Measurements from ENCODE around the gene MTR.

The MTR gene

DNA sequence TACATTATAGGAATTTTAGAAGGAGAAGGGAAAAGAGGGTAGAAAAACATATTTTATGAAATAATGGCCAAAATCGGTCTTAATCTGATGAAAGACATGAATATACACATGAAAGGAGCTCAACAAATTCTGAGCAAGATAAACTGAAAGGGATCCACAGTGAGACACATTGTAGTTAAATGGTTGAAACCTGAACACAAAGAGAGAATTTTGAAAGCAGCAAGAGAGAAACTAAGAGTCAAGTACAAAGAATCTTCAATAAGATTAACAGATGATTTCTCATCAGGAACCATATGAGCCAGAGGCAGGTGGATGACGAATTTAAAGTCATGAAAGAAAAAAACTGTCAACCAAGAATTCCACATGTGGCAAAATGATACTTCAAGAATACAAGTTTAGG, 15.8 kb upstream of the MTR start:
- no peak for DNase-seq (ENCODE audit: low spot score)

GRCh38 chr1:236785477-236785876, 9.6 kb upstream of the MTR start:
- DNase-seq (ENCODE audit: low spot score) = no peak

DNA sequence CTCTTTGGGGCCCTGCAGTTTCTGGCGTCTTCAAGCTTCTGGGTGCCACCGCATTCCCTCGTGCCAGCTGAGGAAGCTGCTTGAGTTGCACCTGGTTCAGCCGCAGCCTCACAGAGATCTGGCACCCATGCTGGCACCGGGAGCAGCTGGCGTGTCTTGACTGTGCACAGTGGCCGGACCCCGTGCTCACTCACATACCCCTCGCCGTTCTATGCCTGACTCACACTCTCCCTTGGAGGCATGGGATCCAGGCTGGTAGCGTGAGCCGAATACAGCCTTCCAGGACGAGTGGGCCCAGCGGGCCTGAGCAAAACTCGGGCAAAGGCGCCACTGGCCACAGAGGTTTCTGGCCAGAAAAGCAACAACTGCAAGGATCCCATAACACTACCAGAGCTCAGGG, 8.6 kb upstream of the MTR start:
- no peak for DNase-seq (ENCODE audit: low spot score)

- no peak for DNase-seq (ENCODE audit: low spot score)
Observed at GRCh38 chr1:236794585-236795034, 482 bp upstream of the MTR start.

DNA sequence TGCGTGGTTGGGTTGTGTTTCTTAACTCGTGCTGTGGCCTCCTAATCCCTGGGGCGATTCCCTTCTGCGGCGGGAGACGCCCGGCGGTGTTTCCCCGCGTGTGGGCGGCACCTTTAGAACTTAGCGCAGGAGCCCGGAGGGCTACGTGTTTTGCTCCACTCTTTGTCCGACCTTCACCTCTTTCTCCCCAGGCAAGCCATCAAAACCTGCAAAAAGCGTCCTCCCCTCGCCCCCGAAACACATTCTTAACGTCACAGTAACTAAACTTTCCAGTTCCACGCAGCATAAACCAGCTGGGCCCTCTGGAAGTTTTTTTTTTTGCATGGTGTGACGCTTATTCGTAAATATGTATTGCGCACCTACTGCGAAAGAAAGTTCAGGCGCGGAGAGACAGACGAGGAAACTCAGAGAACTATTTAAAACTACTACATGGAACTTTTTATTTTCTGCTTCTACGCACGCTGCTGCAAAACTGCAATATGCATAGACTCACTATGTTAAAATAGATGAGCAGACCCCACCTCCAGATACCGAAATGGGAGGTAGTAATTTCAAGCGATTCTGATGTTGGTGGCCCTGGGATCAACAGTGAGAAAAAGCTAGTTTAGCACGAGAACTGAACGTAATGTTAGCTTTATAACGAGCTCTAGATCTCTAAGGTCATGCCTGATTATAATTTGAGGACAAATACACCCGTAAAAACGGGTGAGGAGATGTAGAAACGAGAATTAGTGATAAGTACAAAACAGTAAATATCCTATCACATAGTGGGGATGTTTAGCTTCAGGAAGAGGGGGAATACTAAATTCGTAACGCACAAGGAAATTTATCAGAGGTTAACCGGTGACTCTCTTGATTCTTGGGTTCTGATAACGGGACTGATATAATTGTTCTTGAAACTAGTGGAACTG, 920 bp downstream of the MTR start:
- peak; percentile 10 for DNase-seq (ENCODE audit: low spot score)

- DNase-seq (ENCODE audit: low spot score) = no peak
Observed at GRCh38 chr1:236799001-236799400, 3.9 kb downstream of the MTR start.

DNA sequence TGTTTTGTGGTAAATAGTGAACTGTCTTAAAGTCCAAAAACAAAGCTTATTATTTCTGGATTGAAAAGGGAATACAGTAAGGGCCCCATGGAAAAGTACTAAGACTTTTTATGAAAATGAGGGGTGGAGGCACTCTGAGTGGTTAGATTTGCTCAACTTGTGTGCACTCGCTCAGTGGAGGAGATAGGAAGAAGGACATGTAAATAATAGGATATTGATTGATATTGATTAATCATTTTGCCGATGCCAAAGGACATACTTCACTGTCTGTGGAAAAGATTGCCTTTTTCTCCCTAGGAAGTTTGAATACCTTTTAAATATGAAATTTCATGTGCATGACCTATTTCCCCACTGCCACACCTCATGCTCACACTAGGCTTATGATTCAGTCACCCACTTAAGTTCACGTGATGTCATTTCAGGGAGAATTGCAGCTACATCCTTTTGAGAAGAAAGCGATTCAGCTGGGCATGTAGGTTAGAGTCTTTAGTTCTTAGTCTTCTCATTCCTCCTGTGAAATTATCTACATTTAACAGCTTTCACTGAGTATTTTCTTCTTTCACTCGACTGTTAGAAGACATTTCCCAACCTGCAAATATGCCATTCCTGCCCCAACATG, 5.0 kb downstream of the MTR start:
- no peak for DNase-seq (ENCODE audit: low spot score)

- no peak for DNase-seq (ENCODE audit: low spot score)
Observed at GRCh38 chr1:236800623-236801022, 5.5 kb downstream of the MTR start.

GRCh38 chr1:236802264-236802663, 7.2 kb downstream of the MTR start:
- DNase-seq (ENCODE audit: low spot score) = no peak

DNA sequence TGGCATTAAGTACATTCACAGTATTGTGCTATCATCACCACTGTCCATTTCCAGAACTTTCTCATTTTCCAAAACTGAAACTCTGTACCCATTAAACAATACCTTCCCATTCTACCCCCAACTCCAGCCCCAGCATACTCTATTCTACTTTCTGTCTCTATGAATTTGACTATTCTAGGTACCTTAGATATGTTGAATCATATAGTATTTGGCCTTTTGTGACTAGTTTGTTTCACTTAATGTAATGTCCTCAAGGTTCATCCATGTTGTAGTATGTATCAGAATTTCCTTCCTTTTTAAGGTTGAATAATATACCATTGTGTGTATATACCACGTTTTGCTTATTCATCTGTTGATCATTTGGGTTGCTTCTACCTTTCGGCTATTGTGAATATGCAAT, 11.5 kb downstream of the MTR start:
- DNase-seq (ENCODE audit: low spot score) = no peak

- DNase-seq (ENCODE audit: low spot score) = no peak
Observed at GRCh38 chr1:236808005-236808404, 12.9 kb downstream of the MTR start.

DNA sequence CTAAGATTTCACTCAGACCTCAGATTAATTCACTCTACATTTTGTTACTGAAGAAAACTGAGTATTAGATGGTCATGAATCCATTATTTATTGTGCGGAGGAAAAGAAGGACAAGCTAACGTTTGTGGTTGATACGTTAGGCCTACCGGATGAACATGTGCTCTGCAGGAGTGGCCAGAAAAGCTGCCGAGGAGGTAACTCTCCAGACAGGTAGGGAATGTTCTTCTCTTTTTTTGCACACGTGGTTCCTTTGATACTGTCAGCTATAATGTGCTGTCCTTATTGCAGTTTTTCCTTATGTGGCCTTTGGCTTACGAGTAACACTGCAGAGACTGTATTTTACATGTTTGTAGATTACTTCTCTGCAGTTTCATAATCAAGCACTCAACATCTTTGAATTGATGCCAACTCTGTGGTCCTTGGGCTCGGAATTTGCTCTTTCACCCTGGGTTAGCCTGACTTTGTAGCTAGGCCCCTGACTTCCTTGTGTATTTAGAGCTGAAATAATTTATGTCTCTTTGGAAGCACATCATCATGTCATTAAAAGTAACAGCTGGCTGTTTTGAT, 13.6 kb downstream of the MTR start:
- no peak for DNase-seq (ENCODE audit: low spot score)

DNA sequence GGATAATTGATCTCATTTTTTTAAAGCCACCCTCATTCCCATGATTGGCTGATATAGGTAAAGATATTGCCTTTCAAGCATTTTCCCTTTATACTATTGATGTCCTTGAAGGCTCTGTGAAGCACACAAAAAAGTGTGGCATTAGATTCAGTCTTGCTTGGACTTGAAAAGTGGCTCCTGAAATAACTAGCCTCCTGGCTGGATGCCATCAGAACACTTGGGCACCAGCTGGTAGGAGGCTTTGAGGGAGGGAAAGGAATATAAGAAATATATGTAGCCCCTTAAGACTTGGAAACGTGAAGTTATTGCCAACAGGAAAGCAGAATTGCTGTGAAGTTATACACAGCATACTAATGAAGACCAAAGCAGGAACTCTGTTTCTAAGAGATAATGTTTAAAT, 14.1 kb downstream of the MTR start:
- no peak for DNase-seq (ENCODE audit: low spot score)

GRCh38 chr1:236810018-236810417, 14.9 kb downstream of the MTR start:
- DNase-seq (ENCODE audit: low spot score) = no peak

DNA sequence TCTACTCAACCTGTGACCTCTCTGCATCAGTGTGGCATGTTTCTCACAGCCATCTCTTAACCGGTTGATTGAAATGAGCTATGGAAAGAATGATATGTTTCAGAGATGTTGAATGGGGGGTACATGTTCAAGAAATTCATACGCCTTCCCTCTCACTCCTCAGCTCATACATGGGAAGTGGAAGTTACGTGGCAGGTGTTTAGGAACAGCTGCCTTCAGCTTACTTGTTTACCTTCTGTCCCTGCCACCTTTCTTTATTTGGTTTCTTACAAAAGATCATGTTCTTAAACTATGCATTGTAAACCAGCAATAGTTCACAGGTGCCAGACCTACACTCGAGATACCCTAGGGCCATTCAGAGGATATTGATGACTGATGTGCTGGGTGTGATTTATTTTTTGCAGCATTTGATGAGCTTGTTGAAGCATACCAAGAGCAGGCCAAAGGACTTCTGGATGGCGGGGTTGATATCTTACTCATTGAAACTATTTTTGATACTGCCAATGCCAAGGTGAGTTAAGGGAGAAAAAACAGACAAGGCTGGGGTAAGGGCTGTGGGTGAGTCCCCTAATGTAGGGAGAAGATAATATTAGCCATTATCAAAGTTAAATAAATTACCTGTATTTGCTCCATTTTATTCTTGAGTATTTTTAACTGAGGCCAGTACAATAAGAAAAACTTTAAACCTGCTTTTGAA, 17.4 kb downstream of the MTR start:
- no peak for DNase-seq (ENCODE audit: low spot score)

GRCh38 chr1:236815941-236816340, 20.8 kb downstream of the MTR start:
- DNase-seq (ENCODE audit: low spot score) = no peak

- no peak for DNase-seq (ENCODE audit: low spot score)
Observed at GRCh38 chr1:236819856-236820255, 24.8 kb downstream of the MTR start.

DNA sequence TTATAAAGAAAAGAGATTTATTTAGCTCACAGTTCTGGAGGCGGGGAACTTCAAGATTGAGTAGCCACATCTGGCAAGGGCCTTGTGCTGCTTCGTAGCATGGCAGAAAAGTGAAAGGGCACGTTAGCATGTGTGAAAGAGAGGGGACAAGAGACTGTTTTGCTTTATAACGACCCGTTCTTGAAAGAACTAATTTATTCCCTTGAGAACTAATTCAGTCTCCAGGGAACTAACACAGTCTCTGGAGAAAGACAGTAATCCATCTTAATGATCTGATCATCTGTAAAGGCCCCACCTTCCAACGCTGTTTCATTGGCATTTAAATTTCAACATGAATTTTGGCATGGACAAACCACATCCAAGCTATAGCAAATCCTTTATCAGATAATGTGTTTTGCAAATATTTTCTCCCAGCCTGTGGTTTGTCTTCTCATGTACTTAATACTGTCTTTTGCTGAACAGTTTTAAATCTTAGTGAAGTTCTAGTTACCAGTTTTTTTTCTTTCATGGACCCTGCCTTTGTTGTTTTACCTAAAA, 26.1 kb downstream of the MTR start:
- DNase-seq (ENCODE audit: low spot score) = no peak

- no peak for DNase-seq (ENCODE audit: low spot score)
Observed at GRCh38 chr1:236823559-236823958, 28.5 kb downstream of the MTR start.

DNA sequence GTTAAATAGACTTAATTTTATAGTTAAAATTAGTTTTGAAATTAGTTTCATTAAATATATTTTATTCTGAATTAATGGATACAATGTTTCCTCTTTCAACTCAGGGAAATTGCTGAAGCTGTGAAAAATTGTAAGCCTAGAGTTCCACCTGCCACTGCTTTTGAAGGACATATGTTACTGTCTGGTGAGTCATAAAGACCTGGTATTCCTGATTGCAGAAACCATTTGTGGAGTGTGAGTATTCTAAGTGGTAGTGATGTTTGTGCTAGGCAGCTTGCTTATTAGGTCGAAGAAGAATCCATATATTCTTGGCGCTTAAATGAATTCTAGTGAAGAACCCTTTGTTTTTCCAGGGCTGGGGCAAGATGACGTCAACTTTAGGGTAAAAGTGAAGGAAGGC, 34.0 kb downstream of the MTR start:
- DNase-seq (ENCODE audit: low spot score) = no peak

DNA sequence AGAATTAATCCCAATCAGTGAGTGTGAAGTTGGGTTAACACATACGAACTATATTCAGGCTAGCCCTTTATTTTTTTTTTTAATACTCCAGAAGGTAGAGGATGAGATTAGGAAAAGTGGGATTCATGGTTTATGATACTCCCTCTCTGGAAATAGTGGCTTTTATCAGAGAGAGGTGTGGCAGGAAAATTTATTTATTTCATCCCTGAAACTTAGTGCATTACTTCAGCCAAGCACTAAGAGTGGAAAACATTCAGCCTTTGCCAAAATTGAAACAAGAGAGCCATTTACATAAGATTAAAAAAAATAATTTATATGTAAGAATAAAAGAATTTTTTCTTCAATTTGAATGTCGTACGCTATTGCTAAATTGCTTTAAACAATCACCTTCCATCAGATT, 35.0 kb downstream of the MTR start:
- no peak for DNase-seq (ENCODE audit: low spot score)

GRCh38 chr1:236830560-236830959, 35.5 kb downstream of the MTR start:
- no peak for DNase-seq (ENCODE audit: low spot score)

All from AG08395 (cell line).